Right atrium auricular region (tissue), 2 donors: Measurements from ENCODE around the gene DBNDD1. TPM values are rescaled to one million over a fixed set of nuclear protein-coding genes. Genes with fewer than 3 reads are reported as not detected.
"Not testable (repeated sequence)": the region's sequence is repeated elsewhere in the genome, so short reads cannot be mapped to it uniquely, and the experiment has no call there.

Source experiments
- DNase-seq: peaks from one replicate; pipeline ENCODE4 v3.0.0-alpha.2; 2019; ENCODE audit warnings: low spot score
- H3K27ac ChIP-seq, 2 donors: fragments of 200-600 bp; sonication (generic); 1 replicate in 1 of 2; 2 replicates in 1 of 2; pipeline ENCODE4 v1.5.1; 2016 to 2019
- H3K27me3 ChIP-seq, 2 donors: fragments of 200-600 bp; sonication (generic); one replicate each; pipeline versions ENCODE4 v1.5.1 to v1.6.0; 2017 to 2019
- H3K36me3 ChIP-seq: fragments of 200-600 bp; sonication (generic); one replicate; pipeline ENCODE4 v1.5.1; 2016
- H3K4me1 ChIP-seq, 2 donors: fragments of 200-600 bp; sonication (generic); one replicate each; pipeline versions ENCODE4 v1.5.1 to v1.6.0; 2017 to 2019
- H3K4me3 ChIP-seq, 2 donors: fragments of 200-600 bp; sonication (generic); 1 replicate in 1 of 2; 2 replicates in 1 of 2; pipeline ENCODE4 v1.5.1; 2017 to 2019; ENCODE audit warnings: mild to moderate bottlenecking in 1 of 2, moderate library complexity in 1 of 2
- H3K9me3 ChIP-seq, 2 donors: fragments of 200-600 bp; sonication (generic); one replicate each; pipeline ENCODE4 v1.5.1; 2019
- total RNA-seq, 2 donors: library from RNA; depleted of rRNA; stranded (reverse); fragments of >200 nt; gene quantifications; one replicate each; pipeline ENCODE4 v1.1.0, GENCODE V29; 2016
- TF ChIP-seq, protein P1 (sequence below), 2 donors: fragments of 200-600 bp; sonication (generic); IDR thresholded peaks; one replicate each; pipeline ENCODE4 v1.5.1; 2019; ENCODE audit warnings: antibody characterized with exemption in 2 of 2

The DBNDD1 gene
- total RNA-seq, 2 donors from 2014 or later = 2.9 to 6.2 TPM

DNA sequence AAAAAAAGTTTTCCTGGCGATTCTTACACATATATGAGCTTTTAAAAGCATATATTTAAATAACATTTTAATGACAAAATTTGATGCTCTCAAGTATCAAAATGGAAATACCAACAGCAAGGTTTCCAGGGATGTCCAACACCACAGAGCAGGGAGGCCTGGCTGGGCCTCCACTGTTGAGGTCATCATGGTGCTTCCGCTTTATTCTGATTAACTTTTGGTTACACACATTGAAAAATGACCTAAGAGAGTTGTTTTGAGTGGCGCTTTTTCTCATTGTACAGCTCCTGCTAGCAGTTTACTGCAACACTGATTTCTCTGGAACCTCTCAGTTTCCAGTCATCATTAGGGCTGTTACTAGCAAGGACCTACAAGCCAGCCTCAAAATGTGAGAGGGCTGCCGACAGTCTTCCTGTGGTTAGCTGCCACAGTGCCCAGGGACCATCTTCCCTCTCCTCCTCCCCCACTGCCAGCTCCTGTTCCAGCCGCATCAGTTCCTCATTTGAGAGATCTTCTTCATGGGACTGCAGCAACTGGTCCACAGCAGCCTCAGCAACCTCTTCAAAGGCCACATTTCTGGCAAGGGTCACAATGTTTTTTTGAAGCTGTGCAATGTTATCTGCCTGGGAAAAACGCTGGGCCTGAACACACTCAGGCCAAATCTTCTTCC, 49.4 kb downstream of the DBNDD1 start:
- DNase-seq = no peak
- Histone ChIP-seq H3K36me3 (peaks cover 4% of the 10 kb centered on the region), H3K4me3 (no peak overlapping the region), H3K9me3 (no peaks in the 10 kb centered on the region), H3K27ac (no peak overlapping the region), H3K4me1 (peaks cover 0 to 29% of the 10 kb centered on the region in 2 donors), H3K27me3 (no peaks in the 10 kb centered on the region)
- TF ChIP-seq, protein P1, sequence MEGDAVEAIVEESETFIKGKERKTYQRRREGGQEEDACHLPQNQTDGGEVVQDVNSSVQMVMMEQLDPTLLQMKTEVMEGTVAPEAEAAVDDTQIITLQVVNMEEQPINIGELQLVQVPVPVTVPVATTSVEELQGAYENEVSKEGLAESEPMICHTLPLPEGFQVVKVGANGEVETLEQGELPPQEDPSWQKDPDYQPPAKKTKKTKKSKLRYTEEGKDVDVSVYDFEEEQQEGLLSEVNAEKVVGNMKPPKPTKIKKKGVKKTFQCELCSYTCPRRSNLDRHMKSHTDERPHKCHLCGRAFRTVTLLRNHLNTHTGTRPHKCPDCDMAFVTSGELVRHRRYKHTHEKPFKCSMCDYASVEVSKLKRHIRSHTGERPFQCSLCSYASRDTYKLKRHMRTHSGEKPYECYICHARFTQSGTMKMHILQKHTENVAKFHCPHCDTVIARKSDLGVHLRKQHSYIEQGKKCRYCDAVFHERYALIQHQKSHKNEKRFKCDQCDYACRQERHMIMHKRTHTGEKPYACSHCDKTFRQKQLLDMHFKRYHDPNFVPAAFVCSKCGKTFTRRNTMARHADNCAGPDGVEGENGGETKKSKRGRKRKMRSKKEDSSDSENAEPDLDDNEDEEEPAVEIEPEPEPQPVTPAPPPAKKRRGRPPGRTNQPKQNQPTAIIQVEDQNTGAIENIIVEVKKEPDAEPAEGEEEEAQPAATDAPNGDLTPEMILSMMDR (IDR thresholded peaks at IDR 0.05) = no peak

DNA sequence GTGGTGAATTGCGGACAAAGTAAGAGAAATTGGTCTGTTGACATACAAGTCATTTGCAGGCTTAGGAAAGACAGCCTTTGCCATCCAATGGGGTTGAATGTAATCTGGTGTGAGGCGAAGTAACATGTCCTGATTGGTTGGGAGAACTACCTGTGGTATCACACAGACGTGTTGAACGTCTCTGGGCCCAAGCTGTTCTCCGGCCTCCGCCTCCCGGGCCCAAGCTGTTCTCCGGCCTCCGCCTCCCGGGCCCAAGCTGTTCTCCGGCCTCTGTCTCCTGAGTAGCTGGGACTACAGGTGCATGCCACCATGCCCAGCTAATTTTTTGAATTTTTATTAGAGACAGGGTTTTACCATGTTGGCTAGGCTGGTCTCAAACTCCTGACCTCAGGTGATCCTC, 51.2 kb downstream of the DBNDD1 start:
- not testable (repeated sequence) for H3K27ac ChIP-seq, DNase-seq, H3K9me3 ChIP-seq, H3K36me3 ChIP-seq, H3K4me3 ChIP-seq, H3K27me3 ChIP-seq
- H3K4me1 ChIP-seq = peaks cover 0 to 17% of the 10 kb centered on the region in 2 donors

DNA sequence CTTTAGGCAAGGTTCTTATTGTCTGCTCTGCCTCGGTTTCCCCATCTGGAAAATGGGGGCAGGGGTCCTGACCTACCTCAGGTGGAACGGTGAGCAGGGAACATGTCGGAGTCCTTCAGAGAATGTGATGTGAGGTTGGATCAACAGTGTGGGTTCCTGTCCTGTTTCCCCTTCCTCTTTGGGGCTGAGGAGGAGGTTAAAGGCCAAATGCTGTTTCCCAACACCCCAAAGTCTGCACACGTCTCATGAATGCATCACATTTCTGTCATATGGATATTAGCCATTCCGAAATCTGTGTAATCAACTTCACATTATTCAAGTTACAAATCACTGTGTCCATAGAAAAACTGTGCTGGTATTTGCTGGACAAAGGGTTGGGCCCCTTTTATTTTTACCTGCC, 51.8 kb downstream of the DBNDD1 start:
- not testable (repeated sequence) for H3K4me3 ChIP-seq, H3K27ac ChIP-seq, H3K27me3 ChIP-seq, DNase-seq, H3K36me3 ChIP-seq, H3K9me3 ChIP-seq
- H3K4me1 ChIP-seq = peaks cover 0 to 15% of the 10 kb centered on the region in 2 donors

DNA sequence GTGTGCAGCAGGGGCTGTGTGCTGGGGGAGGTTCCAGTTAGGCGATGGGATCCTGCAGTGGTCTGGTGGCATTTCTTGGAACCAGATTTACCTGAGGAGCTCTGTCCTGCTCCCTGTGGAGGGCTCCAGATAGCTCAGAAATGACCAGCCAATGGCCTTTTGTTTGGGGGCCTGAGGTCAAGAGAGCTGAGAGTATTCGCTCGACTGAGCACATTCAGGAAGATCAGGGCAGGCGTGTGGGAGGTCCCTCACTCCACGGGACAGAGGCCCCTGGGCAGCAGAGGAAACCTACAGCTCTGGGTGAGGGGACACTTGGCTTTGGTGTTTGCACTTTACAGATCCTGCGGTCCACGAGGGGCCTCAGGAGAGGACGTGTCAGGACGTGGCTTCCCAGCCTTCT, 52.5 kb downstream of the DBNDD1 start:
- Histone ChIP-seq H3K36me3 (peaks cover 4% of the 10 kb centered on the region), H3K27me3 (no peaks in the 10 kb centered on the region)
- TF ChIP-seq, protein P1 (IDR thresholded peaks at IDR 0.05) = no peak

DNA sequence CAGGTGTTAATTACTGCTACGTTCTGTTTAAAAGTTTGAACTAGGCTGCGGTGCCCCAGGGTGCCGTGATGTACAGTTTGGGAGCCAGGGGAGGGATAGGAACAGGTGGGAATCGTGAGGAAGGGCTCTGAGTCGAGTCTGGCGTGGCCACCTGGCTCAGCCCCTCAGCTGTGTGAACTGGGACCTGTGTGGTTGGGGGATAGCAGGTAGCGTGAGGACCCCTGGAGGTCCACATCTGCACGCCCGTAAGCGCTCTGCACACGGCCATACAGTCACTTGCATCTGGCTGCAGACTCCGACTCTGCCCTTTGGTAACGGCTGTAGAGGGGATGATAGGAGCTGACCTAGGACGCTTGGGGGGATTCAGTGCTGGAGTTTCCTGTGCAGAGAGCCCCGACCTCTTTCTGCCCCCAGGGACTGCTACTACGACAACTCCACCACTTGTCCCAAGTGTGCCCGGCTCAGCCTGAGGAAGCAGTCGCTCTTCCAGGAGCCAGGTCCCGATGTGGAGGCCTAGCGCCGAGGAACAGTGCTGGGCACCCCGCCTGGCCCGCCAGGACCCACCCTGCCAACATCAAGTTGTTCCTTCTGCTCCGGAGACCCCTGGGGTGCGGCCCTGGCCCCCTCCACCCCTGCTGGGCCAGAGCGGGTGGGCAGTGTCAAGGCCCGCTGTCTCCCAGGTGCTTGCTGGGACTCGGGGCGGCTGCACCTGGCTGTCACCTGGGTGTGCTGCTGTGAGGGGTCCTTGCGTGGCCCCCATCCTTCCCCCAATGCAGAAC, 53.6 kb downstream of the DBNDD1 start:
- Histone ChIP-seq H3K27me3 (no peaks in the 10 kb centered on the region), H3K4me3 (no peak overlapping the region), H3K36me3 (peaks cover 8% of the 10 kb centered on the region), H3K4me1 (peaks cover 0 to under 1% of the 10 kb centered on the region in 2 donors), H3K9me3 (no peaks in the 10 kb centered on the region), H3K27ac (no peak overlapping the region)
- DNase-seq = no peak
- TF ChIP-seq, protein P1 (IDR thresholded peaks at IDR 0.05) = no peak

More for the DNA sequence above, 52.5 kb downstream of the DBNDD1 start:
- Histone ChIP-seq H3K4me3 (no peak overlapping the region), H3K27ac (no peak overlapping the region), H3K4me1 (peaks cover 0 to 11% of the 10 kb centered on the region in 2 donors), H3K9me3 (no peaks in the 10 kb centered on the region)
- DNase-seq = no peak

DNA sequence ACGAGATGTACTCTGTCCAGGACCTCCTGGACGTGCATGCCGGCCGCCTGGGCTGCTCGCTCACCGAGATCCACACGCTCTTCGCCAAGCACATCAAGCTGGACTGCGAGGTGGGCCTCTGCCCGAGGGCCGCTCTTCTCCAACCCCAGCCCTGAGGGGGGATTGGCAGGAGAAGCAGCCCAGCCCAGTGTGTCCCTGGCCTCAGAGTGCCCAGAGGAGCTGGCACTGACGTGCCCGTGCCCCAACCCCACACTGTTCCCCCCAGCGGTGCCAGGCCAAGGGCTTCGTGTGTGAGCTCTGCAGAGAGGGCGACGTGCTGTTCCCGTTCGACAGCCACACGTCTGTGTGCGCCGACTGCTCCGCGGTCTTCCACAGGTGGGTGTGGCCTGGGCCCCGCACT, 55.1 kb downstream of the DBNDD1 start:
- no peak overlapping the region for H3K27ac ChIP-seq
- peaks cover 10% of the 10 kb centered on the region for H3K36me3 ChIP-seq
- no peaks in the 10 kb centered on the region for H3K4me1 ChIP-seq
- no peak overlapping the region for H3K4me3 ChIP-seq
- no peaks in the 10 kb centered on the region for H3K9me3 ChIP-seq
- TF ChIP-seq, protein P1 (IDR thresholded peaks at IDR 0.05) = no peak
- DNase-seq = no peak
- no peaks in the 10 kb centered on the region for H3K27me3 ChIP-seq
